Activated CD8-positive, alpha-beta T cell treated with anti-CD3 and anti-CD28 coated beads, Interleukin-2, amount 10 ng/mL, durations not matched to agents 7 days and 5 days (primary cell): ENCODE measurements around the gene CDK5. TPM values are rescaled to one million over a fixed set of nuclear protein-coding genes. Genes with fewer than 3 reads are reported as not detected.

Experiments used
- ATAC-seq: fragments of 150-1000 bp; cut with Tn5 transposase; one replicate; pipeline ENCODE4 v1.10.0; 2021; ENCODE audit warnings: moderate library complexity
- CTCF ChIA-PET: fragments of 350-600 bp; sonication (Branson Sonifier 250); formaldehyde crosslinking; loops from one replicate; lab custom pipeline; 2021; ENCODE audit warnings: antibody characterized with exemption; lab: Charles Lee
- POLR2A ChIA-PET: fragments of 350-600 bp; sonication (Branson Sonifier 250); formaldehyde crosslinking; loops from one replicate; lab custom pipeline; 2021; ENCODE audit warnings: antibody characterized with exemption; lab: Charles Lee
- DNase-seq: peaks from one replicate; pipeline ENCODE4 v3.0.0-alpha.2; 2020
- H3K27ac Mint-ChIP-seq: one replicate; pipeline ENCODE4 v1.8.0; 2021; ENCODE audit warnings: mild to moderate bottlenecking, mixed read lengths
- H3K27me3 Mint-ChIP-seq: one replicate; pipeline ENCODE4 v1.8.0; 2021; ENCODE audit warnings: low read depth, mixed read lengths
- H3K36me3 Mint-ChIP-seq: one replicate; pipeline ENCODE4 v1.8.0; 2021; ENCODE audit warnings: low read depth, mixed read lengths
- H3K4me1 Mint-ChIP-seq: one replicate; pipeline ENCODE4 v1.8.0; 2021; ENCODE audit warnings: low read depth, mixed read lengths
- H3K4me3 Mint-ChIP-seq: one replicate; pipeline ENCODE4 v1.8.0; 2021; ENCODE audit warnings: mild to moderate bottlenecking, mixed read lengths
- H3K9me3 Mint-ChIP-seq: one replicate; pipeline ENCODE4 v1.8.0; 2022; ENCODE audit warnings: mixed read lengths; ENCODE audit not compliant: insufficient read depth
- total RNA-seq, 2 experiments: library from RNA; stranded (reverse); gene quantifications; one replicate each; pipeline ENCODE4 v1.2.3, GENCODE V29; 2021

Gene CDK5
- total RNA-seq, 2 experiments from 2014 or later, result 20.3 to 21.0 TPM

GRCh38 chr7:151079199-151079910 is 21.7 kb upstream of the CDK5 start:
- Mint-ChIP-seq H3K4me3 (peak overlapping the region; percentile 82), H3K4me1 (peaks cover 46% of the 10 kb centered on the region), H3K27me3 (no peaks in the 10 kb centered on the region), H3K36me3 (peaks cover 34% of the 10 kb centered on the region), H3K9me3 (no peaks in the 10 kb centered on the region), H3K27ac (peak overlapping the region; percentile 81)
- CTCF ChIA-PET, result no interaction called here
- POLR2A ChIA-PET, result no interaction called here
- ATAC-seq (no peak), DNase-seq (no peak)

- POLR2A ChIA-PET, result interaction anchor here (2.6 kb wide), 1 partner anchor 18 kb away, joined by 6 read pairs; no protein-coding TSS in a partner anchor
Measured at GRCh38 chr7:151078233-151079040, 20.7 kb upstream of the CDK5 start.

GRCh38 chr7:151077705-151078232 is 20.1 kb upstream of the CDK5 start:
- ATAC-seq (no peak), DNase-seq (no peak)
- H3K4me3 Mint-ChIP-seq, result peak overlapping the region; percentile 82
- H3K36me3 Mint-ChIP-seq, result peaks cover 38% of the 10 kb centered on the region
- ChIA-PET CTCF (interaction anchor here (1.7 kb wide), 1 partner anchor 17 kb away, joined by 4 read pairs; no protein-coding TSS in a partner anchor), POLR2A (interaction anchor here (0.5 to 2.6 kb wide), 2 partner anchors 17 to 871 kb away, joined by 3 to 6 read pairs; no protein-coding TSS in a partner anchor)
- H3K27me3 Mint-ChIP-seq, result no peaks in the 10 kb centered on the region
- peaks cover 39% of the 10 kb centered on the region for H3K4me1 Mint-ChIP-seq
- no peaks in the 10 kb centered on the region for H3K9me3 Mint-ChIP-seq
- peak overlapping the region; percentile 69 for H3K27ac Mint-ChIP-seq

More at GRCh38 chr7:151078233-151079040, 20.7 kb upstream of the CDK5 start:
- peaks cover 39% of the 10 kb centered on the region for H3K36me3 Mint-ChIP-seq
- H3K27ac Mint-ChIP-seq, result peak overlapping the region; percentile 69
- no peak for DNase-seq
- H3K9me3 Mint-ChIP-seq, result no peaks in the 10 kb centered on the region
- H3K27me3 Mint-ChIP-seq, result no peaks in the 10 kb centered on the region
- CTCF ChIA-PET, result interaction anchor here (1.7 kb wide), 1 partner anchor 18 kb away, joined by 4 read pairs; no protein-coding TSS in a partner anchor
- peaks cover 41% of the 10 kb centered on the region for H3K4me1 Mint-ChIP-seq
- peak overlapping the region; percentile 82 for H3K4me3 Mint-ChIP-seq
- ATAC-seq, result no peak

GRCh38 chr7:151076863-151077704 is 19.4 kb upstream of the CDK5 start:
- no peak overlapping the region for H3K27ac Mint-ChIP-seq
- no peak overlapping the region for H3K4me3 Mint-ChIP-seq
- ATAC-seq (no peak), DNase-seq (no peak)
- no peaks in the 10 kb centered on the region for H3K9me3 Mint-ChIP-seq
- CTCF ChIA-PET, result interaction anchor here (1.7 kb wide), 1 partner anchor 17 kb away, joined by 4 read pairs; no protein-coding TSS in a partner anchor
- H3K4me1 Mint-ChIP-seq, result peaks cover 34% of the 10 kb centered on the region
- POLR2A ChIA-PET, result interaction anchor here (0.5 to 2.6 kb wide), 3 partner anchors 15 to 872 kb away, joined by 3 to 6 read pairs (median 3); no protein-coding TSS in a partner anchor
- H3K36me3 Mint-ChIP-seq, result peaks cover 38% of the 10 kb centered on the region
- no peaks in the 10 kb centered on the region for H3K27me3 Mint-ChIP-seq

GRCh38 chr7:151075978-151076426 is 18.3 kb upstream of the CDK5 start:
- Mint-ChIP-seq H3K4me1 (peaks cover 26% of the 10 kb centered on the region), H3K36me3 (peaks cover 44% of the 10 kb centered on the region), H3K27ac (no peak overlapping the region), H3K4me3 (no peak overlapping the region), H3K27me3 (no peaks in the 10 kb centered on the region), H3K9me3 (no peaks in the 10 kb centered on the region)
- POLR2A ChIA-PET, result interaction anchor here (0.7 to 2.6 kb wide), 3 partner anchors 14 to 39 kb away, joined by 3 to 6 read pairs (median 3); no protein-coding TSS in a partner anchor
- DNase-seq, result no peak
- CTCF ChIA-PET, result no interaction called here
- no peak for ATAC-seq

- ChIA-PET POLR2A (no interaction called here), CTCF (no interaction called here)
- H3K4me1 Mint-ChIP-seq, result peaks cover 22% of the 10 kb centered on the region
- no peaks in the 10 kb centered on the region for H3K27me3 Mint-ChIP-seq
- no peak overlapping the region for H3K27ac Mint-ChIP-seq
- peaks cover 47% of the 10 kb centered on the region for H3K36me3 Mint-ChIP-seq
- DNase-seq (no peak), ATAC-seq (no peak)
- no peak overlapping the region for H3K4me3 Mint-ChIP-seq
- no peaks in the 10 kb centered on the region for H3K9me3 Mint-ChIP-seq
Measured at GRCh38 chr7:151075662-151075971, 17.9 kb upstream of the CDK5 start.

GRCh38 chr7:151074817-151075661 is 17.3 kb upstream of the CDK5 start:
- H3K9me3 Mint-ChIP-seq, result no peaks in the 10 kb centered on the region
- DNase-seq (no peak), ATAC-seq (no peak)
- H3K4me3 Mint-ChIP-seq, result no peak overlapping the region
- ChIA-PET POLR2A (no interaction called here), CTCF (no interaction called here)
- peaks cover 22% of the 10 kb centered on the region for H3K4me1 Mint-ChIP-seq
- no peaks in the 10 kb centered on the region for H3K27me3 Mint-ChIP-seq
- H3K27ac Mint-ChIP-seq, result no peak overlapping the region
- H3K36me3 Mint-ChIP-seq, result peaks cover 48% of the 10 kb centered on the region

- no peak overlapping the region for H3K27ac Mint-ChIP-seq
- no peak overlapping the region for H3K4me3 Mint-ChIP-seq
- peaks cover 13% of the 10 kb centered on the region for H3K4me1 Mint-ChIP-seq
- no peak for ATAC-seq
- no peaks in the 10 kb centered on the region for H3K27me3 Mint-ChIP-seq
- DNase-seq, result no peak
- CTCF ChIA-PET, result interaction anchor here (1.5 kb wide), 1 partner anchor 56 kb away, joined by 5 read pairs; no protein-coding TSS in a partner anchor
- POLR2A ChIA-PET, result interaction anchor here (1.1 kb wide), 1 partner anchor 14 kb away, joined by 3 read pairs; no protein-coding TSS in a partner anchor
- no peaks in the 10 kb centered on the region for H3K9me3 Mint-ChIP-seq
- peaks cover 48% of the 10 kb centered on the region for H3K36me3 Mint-ChIP-seq
Measured at GRCh38 chr7:151073990-151074389, 16.3 kb upstream of the CDK5 start.

- ChIA-PET POLR2A (no interaction called here), CTCF (no interaction called here)
- DNase-seq, result no peak
- Mint-ChIP-seq H3K27ac (no peak overlapping the region), H3K4me1 (no peaks in the 10 kb centered on the region), H3K4me3 (no peak overlapping the region), H3K9me3 (no peaks in the 10 kb centered on the region), H3K36me3 (peaks cover 47% of the 10 kb centered on the region), H3K27me3 (no peaks in the 10 kb centered on the region)
- ATAC-seq, result no peak
Measured at GRCh38 chr7:151071032-151071866, 13.6 kb upstream of the CDK5 start.

- H3K27ac Mint-ChIP-seq, result no peak overlapping the region
- ATAC-seq (no peak), DNase-seq (no peak)
- H3K4me1 Mint-ChIP-seq, result no peaks in the 10 kb centered on the region
- no peak overlapping the region for H3K4me3 Mint-ChIP-seq
- ChIA-PET POLR2A (no interaction called here), CTCF (no interaction called here)
- H3K9me3 Mint-ChIP-seq, result no peaks in the 10 kb centered on the region
- no peaks in the 10 kb centered on the region for H3K27me3 Mint-ChIP-seq
- peaks cover 41% of the 10 kb centered on the region for H3K36me3 Mint-ChIP-seq
Measured at GRCh38 chr7:151070574-151070960, 12.9 kb upstream of the CDK5 start.
